Measurements from ENCODE around the gene DGLUCY. TPM values are rescaled to one million over a fixed set of nuclear protein-coding genes. Genes with fewer than 3 reads are reported as not detected.

Gene DGLUCY
- total and polyA plus RNA-seq, 2 of the 8 experiments (the other 6 are each of a cell fraction or from before 2014, with no cell fraction given), result 24.9 to 31.8 TPM

DNA sequence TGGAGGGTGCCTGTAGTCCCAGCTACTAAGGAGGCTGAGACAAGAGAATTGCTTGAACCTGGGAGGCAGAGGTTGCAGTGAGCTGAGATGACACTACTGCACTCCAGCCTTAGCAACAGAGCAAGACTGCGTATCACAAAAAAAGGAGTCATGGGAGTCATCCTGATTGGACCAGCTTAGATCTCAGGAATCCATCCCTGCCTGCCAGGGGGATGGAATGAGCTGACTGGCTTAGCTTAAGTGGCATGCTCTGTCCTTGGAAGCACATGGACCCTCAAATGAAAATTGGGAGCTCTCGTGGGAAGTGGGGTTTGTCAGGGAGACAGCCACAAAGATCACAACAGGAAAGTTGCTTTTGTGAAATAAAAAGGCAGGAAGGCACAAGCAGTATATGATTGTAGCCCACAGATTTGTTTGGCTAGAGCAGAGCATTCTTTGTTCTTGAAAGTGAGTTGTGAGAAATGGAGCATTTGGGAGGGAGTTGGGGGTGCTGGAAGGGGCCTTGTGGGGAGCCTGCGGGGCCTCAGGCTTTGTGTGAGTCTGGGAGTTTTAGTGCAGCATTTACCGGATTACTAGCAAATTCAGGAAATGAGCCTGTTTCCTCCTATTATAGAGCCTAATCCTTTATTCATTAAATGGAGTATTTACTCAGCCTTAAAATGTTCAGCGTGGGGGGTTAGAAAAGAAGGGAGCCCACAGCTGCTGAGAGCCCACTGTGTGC is 30.7 kb downstream of the DGLUCY start (continued):
- TF ChIP-seq CHD7 (IDR thresholded peaks at IDR 0.05; ENCODE audit: insufficient replicate concordance, low read length) (no peak), CBX8 (IDR thresholded peaks at IDR 0.05; ENCODE audit: borderline replicate concordance, low read depth, low read length) (no peak), EZH2 (IDR thresholded peaks at IDR 0.05; ENCODE audit: low read depth, low read length, severe bottlenecking) (no peak), SIRT6 (IDR thresholded peaks at IDR 0.05; ENCODE audit: low read length) (no peak), POLR2A (IDR thresholded peaks at IDR 0.05; ENCODE audit: control extremely low read depth in 1 of 2, low read depth in 2 of 2, low read length in 2 of 2) (no peak), EP300 (IDR thresholded peaks at IDR 0.05; ENCODE audit: borderline replicate concordance in 1 of 2, low read depth in 2 of 2, low read length in 2 of 2) (no peak), TEAD4 (IDR thresholded peaks at IDR 0.05; ENCODE audit: low read depth, low read length) (no peak), ZNF274 (IDR thresholded peaks at IDR 0.05; ENCODE audit: borderline replicate concordance, extremely low read depth, low read length) (no peak), SIX5 (IDR thresholded peaks at IDR 0.05; ENCODE audit: low read depth, low read length) (no peak)
- TF ChIP-seq, protein P1, sequence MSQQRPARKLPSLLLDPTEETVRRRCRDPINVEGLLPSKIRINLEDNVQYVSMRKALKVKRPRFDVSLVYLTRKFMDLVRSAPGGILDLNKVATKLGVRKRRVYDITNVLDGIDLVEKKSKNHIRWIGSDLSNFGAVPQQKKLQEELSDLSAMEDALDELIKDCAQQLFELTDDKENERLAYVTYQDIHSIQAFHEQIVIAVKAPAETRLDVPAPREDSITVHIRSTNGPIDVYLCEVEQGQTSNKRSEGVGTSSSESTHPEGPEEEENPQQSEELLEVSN (IDR thresholded peaks at IDR 0.05), result no peak
